ENCODE results near the gene IGFN1. TPM values are rescaled to one million over a fixed set of nuclear protein-coding genes. Genes with fewer than 3 reads are reported as not detected.

The IGFN1 gene
- total RNA-seq, 3 donors from 2014 or later, result 0.03 to 0.32 (median 0.10) TPM

DNA sequence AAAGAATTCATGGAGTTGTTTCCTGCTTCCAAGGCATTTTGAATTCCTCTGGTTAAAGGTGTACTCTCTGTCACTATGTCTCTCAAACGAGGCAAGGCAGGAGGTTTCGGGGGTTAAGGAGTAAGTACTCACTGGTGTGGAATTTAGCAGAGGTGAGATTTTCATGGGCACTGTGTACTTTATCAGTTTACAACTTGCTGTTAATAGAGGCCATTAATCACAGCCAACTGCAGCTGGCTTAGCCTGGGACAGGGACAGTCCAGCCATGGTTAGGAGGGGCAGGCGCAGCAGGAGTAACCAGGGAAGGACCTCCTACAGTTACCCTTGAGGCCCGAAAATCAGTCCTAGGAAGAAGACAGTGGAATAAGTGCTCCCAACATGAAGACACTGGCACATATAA is 18.3 kb upstream of the IGFN1 start:
- H3K36me3 ChIP-seq (ENCODE audit: low read depth), result no peaks in the 10 kb centered on the region
- no peak for ATAC-seq
- H3K4me3 ChIP-seq, result no peak overlapping the region
- peaks cover 4% of the 10 kb centered on the region for H3K4me1 ChIP-seq (ENCODE audit: low read depth)
- DNase-seq, result no peak
- intact Hi-C loops (cut with DNase I, micrococcal nuclease), result no loop called here
- no peaks in the 10 kb centered on the region for H3K9me3 ChIP-seq
- TF ChIP-seq, protein P1, sequence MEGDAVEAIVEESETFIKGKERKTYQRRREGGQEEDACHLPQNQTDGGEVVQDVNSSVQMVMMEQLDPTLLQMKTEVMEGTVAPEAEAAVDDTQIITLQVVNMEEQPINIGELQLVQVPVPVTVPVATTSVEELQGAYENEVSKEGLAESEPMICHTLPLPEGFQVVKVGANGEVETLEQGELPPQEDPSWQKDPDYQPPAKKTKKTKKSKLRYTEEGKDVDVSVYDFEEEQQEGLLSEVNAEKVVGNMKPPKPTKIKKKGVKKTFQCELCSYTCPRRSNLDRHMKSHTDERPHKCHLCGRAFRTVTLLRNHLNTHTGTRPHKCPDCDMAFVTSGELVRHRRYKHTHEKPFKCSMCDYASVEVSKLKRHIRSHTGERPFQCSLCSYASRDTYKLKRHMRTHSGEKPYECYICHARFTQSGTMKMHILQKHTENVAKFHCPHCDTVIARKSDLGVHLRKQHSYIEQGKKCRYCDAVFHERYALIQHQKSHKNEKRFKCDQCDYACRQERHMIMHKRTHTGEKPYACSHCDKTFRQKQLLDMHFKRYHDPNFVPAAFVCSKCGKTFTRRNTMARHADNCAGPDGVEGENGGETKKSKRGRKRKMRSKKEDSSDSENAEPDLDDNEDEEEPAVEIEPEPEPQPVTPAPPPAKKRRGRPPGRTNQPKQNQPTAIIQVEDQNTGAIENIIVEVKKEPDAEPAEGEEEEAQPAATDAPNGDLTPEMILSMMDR (IDR thresholded peaks at IDR 0.05), result no peak

DNA sequence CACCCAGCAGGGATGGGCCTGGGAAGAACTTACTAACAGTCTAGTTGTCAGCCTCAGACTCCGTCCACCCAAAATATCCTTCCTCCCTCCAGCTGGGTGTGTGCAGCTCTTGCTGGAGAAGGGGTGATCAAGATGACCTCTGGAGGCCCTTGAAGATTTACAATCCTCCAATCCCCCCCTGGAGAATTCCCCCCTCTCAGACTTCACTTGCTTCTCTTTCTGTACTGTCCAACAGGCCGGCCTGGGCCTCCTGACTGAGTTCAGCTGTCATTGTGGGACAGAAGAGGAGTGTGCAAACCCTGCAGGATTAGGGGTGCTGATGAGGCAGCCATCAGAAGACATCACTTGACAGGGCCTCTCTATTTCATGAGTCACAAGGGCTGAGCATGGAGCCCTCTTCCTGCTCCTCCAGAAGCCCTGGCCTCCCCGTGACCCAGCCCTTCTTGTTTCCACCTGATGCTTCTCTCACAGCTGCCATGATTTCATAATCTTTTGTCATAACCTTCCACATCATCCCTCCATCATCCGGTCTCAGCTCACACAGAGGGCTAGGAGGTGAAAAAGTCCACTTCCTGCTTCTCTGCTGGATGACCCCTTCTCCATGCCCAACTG is 17.5 kb upstream of the IGFN1 start:
- TF ChIP-seq, protein P1 (IDR thresholded peaks at IDR 0.05), result no peak
- DNase-seq (no peak), ATAC-seq (no peak)
- Histone ChIP-seq H3K4me1 (ENCODE audit: low read depth) (peaks cover 4% of the 10 kb centered on the region), H3K9me3 (no peaks in the 10 kb centered on the region), H3K4me3 (no peak overlapping the region), H3K36me3 (ENCODE audit: low read depth) (no peaks in the 10 kb centered on the region)
- intact Hi-C loops (cut with DNase I, micrococcal nuclease), result no loop called here

DNA sequence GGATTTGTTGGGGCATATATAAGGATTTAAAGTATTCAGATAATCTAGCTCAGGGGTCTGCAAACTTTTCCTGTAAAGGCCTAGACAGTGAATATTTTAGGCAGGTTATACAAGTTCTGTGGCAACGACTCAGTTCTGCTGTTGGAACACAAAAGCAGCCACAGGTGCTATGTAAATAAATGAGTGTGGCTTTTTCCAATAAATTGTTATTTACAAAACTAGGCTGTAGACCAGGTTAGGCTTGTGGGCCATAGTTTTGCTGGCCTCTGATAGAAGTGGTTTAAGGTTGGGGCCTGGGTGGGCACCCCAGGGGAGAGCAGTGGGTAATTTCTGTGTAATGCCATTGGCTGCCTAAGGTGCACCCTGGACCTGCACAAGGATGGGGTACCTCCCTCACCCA is 16.9 kb upstream of the IGFN1 start:
- ATAC-seq (no peak), DNase-seq (no peak)
- TF ChIP-seq, protein P1 (IDR thresholded peaks at IDR 0.05), result no peak
- H3K4me3 ChIP-seq, result no peak overlapping the region
- intact Hi-C loops (cut with DNase I, micrococcal nuclease), result no loop called here
- peaks cover 4% of the 10 kb centered on the region for H3K4me1 ChIP-seq (ENCODE audit: low read depth)
- H3K36me3 ChIP-seq (ENCODE audit: low read depth), result no peaks in the 10 kb centered on the region
- no peaks in the 10 kb centered on the region for H3K9me3 ChIP-seq

DNA sequence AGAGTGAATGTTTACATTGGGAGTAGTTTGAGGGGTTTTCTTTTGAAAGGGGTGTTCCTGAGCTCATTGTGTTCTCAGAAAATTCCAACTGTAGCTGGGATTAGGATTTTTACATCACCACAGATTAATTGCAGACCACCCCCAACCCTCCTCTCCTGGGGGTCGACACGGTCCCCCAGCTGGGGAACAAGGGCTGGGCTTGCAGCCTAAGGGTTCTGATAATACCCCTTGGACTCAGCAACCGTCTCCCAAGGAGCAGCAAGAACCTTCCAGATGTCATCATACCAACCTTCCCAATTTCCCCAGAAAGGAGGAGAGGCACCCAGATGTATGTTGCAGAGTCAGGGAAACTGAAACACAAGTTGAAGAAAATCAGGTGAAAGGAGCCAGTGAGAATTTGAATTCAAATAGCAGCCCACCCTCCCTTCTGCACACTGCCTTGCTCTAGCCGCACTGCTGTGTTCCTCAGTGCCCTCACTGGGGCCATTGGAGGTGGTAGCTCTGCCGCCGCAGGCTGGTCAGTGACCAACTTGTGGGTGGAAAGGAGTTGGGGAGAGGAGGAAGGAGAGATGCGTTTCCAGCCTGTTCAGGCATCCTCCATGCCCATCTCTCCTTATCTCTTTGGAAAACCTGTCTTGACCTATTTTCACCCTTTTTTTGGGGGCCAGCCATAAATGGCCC is 14.7 kb upstream of the IGFN1 start:
- H3K4me3 ChIP-seq, result no peak overlapping the region
- DNase-seq (no peak), ATAC-seq (no peak)
- H3K9me3 ChIP-seq, result no peaks in the 10 kb centered on the region
- H3K4me1 ChIP-seq (ENCODE audit: low read depth), result peaks cover 4% of the 10 kb centered on the region
- intact Hi-C loops (cut with DNase I, micrococcal nuclease), result no loop called here
- TF ChIP-seq, protein P1 (IDR thresholded peaks at IDR 0.05), result no peak
- no peaks in the 10 kb centered on the region for H3K36me3 ChIP-seq (ENCODE audit: low read depth)

DNA sequence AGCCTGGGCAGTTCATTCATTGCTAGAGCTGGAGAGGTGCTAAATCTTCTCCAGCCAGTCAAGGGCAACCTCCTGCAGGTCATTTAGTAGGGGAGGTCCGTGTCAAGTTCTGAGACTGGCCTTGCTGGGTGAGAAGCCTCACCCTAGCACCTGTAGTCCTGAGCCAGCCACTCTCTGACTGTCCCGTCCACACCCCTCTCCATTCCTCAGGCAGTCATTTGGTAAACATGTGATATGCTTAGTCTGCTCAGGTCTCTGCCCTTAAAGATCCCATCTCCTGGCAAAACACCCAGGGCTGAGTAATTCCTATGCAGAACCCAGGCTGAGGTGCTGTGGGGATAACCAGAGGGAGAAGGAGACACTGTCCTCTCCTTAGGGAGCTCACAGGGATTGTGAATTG is 13.7 kb upstream of the IGFN1 start:
- no peaks in the 10 kb centered on the region for H3K36me3 ChIP-seq (ENCODE audit: low read depth)
- TF ChIP-seq, protein P1 (IDR thresholded peaks at IDR 0.05), result no peak
- no peak overlapping the region for H3K4me3 ChIP-seq
- no peaks in the 10 kb centered on the region for H3K4me1 ChIP-seq (ENCODE audit: low read depth)
- DNase-seq (peak in 1 of 3 donors; percentile 32), ATAC-seq (peak; percentile 86)
- intact Hi-C loops (cut with DNase I, micrococcal nuclease), result no loop called here
- no peaks in the 10 kb centered on the region for H3K9me3 ChIP-seq

Measured in mucosa of descending colon (tissue), 3 donors.